ENCODE data around the gene JMJD1C.

JMJD1C gene

DNA sequence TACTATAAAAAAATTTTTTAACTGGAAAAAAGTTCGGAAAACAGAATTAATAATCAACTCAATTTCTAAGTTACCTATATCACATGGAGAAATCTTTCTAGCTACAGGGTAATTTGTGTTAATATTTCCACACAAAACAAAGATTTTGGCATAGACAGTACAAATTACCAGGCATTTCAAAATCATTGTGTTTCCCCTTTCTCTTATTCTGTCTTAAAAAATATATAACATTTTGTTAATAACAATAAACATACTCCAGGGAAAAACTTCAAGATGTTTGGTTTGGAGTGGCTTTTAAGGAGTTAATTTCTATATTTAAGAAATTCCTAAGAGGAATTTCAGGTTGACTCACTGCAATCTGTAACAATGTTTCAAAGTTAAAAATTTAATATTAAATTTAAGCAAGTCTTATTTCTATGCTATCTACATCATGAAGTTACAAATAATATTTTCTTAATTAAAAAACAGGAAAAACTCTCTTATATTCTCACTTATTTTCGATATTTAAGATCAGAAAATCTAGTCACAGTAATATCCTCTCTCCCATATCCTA lies 200.0 kb downstream of the JMJD1C start:
- in situ Hi-C loops (cut with MboI; ENCODE audit: low sequenced_read_pairs): no loop called here

DNA sequence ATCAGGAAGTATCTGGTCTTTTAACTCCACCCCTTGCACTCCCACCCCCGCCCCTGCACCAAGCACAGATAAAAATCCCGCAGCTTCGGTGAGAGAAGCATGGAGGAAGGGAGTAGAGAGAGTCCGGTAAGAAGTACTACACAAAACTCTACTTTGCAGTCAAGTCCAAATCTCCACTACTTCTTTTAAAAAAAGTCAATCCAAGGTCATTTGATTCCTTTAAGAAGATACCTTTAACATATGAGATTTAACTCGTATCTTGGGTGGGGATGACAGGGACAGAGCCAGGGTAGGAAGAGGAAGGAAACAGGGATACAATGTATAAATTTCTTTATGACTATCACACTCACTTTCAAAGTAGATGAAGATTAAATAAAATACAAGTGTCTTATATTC lies 200.6 kb downstream of the JMJD1C start:
- in situ Hi-C loops (cut with MboI; ENCODE audit: low sequenced_read_pairs): no loop called here

DNA sequence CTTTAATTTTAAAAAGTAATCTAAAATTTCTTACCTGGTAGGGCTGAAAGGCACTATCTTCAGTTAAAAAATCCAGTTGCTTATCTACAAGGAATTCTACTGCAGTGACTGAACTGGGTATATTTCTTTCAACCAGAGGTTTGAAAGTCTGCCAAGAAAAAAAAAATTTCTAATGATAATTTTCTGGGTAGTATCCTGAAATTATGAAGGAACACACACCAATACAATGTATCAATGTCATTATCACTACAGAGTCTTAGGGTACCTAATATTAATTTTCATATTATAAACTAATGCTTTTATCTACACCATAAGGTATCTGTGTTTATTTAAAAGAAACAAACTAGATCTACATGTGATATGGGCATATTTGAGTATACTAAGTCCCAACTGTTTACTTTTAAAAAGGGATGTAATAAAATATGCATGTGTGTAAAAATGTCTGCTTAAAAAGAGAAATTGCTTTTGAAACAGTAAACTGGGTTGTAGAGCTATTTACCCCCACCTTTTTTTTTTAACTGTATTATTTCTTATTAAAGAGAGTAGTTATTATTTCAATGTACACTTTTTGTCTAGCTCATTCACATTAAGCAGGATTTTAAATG lies 201.1 kb downstream of the JMJD1C start:
- in situ Hi-C loops (cut with MboI; ENCODE audit: low sequenced_read_pairs): no loop called here

- in situ Hi-C loops (cut with MboI; ENCODE audit: low sequenced_read_pairs): no loop called here
These were observed 203.2 kb downstream of the JMJD1C start for GRCh38 chr10:63262430-63263073.

GRCh38 chr10:63261496-63261895 lies 204.3 kb downstream of the JMJD1C start:
- in situ Hi-C loops (cut with MboI; ENCODE audit: low sequenced_read_pairs): no loop called here

DNA sequence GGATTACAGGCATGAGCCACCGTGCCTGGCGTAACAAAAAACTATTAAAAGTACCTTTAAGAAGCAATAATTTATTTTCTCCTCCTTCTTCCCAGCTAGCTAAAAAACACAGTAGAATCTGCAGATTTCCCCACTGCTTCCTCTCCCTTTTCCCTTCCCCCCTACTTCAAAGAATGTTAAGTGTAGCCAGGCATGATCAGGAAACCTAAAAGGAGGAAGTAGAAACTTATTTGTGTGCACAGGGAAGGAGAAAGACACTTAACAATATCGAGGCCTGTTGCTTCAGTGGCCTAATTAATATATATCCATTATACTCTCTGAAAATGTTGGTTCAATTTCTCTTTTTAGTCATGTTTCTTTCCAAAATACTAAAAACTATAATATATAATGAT lies 204.9 kb downstream of the JMJD1C start:
- in situ Hi-C loops (cut with MboI; ENCODE audit: low sequenced_read_pairs): no loop called here

GRCh38 chr10:63260103-63260859 lies 205.5 kb downstream of the JMJD1C start:
- in situ Hi-C loops (cut with MboI; ENCODE audit: low sequenced_read_pairs): no loop called here

DNA sequence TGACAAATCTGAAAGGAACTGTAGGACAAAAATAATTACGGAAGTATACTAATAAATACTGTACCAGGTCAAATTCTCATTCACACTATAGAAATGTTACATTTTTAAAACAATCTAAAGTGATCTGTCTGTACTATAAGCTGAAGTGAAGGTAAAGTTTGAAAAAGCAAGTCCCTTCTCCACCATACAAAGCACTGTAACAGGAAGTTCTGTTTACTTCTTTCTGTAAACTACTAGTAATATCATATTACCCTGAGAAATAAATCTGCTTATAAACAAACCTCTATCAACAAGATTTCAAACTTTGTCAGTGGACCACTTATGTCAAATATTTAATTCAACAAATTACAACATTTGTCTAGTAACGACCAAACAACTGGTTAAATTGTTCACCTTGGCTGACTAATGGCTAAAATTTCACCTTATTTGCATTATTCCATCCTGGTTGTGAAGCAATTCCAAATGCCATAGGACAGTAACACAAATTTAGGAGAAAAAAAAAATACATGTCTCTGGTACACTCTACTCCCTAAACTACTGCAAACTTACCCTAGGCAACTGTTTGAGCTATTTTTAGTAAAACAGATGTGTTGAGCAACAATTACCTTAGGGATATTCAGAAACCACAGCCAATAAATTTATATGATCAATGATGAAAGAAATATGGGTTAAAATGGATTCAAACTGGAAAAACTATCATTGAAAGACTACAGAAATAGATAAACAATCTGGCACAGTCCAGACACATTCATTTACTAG lies 206.7 kb downstream of the JMJD1C start:
- in situ Hi-C loops (cut with MboI; ENCODE audit: low sequenced_read_pairs): no loop called here

GRCh38 chr10:63257778-63258177 lies 208.0 kb downstream of the JMJD1C start:
- in situ Hi-C loops (cut with MboI; ENCODE audit: low sequenced_read_pairs): no loop called here

DNA sequence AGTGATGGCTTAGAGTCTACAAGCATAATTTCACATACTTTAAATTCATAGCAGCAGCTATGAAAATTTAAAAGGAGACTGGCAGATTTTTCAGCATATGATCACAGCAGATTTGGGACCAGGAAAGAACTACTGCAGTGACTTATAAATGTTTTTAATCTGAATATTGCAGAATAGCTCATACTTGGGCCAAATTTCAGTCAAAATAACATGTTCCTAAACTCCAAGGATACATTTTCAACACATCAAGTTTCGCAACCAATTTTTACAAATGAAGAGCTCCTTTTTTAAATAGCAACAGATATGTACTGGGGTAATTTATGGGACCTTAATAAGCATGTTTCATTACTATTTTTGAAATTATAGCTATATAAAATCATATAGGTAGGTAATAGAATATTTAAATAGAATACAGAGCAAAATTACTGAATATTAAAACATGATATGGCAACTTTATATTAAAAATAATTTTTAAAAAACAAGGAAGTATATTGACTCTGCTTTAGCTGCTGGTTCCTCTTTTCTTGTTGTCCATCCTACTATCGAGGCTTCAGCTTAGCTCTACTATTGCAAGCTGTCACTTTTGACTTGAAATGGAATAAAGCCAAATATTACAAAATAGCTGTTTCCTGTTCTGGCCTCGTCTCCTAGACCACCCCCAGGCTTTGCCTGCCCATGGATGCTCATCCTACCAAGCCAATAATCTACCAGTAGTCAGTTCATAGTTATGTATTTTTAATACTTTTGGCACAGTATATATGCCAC lies 209.6 kb downstream of the JMJD1C start:
- in situ Hi-C loops (cut with MboI; ENCODE audit: low sequenced_read_pairs): no loop called here

DNA sequence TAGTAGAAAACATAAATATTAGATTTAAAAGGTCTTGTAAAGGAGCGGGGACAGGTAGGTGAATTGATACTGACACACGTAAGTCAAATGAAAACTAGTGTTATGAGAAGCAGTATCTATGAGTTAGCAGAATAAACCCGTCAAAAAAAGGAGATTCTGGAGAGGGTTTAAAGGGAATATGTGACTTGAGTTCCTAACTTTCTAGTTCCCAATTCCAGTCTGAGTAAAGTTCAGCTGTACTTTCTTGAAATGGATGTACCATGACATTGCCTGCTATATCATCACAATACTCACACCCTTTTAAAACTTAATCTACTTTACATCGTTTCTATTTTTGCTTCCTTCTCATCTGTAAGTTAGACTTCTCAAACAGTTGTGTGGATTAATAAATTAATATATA lies 210.5 kb downstream of the JMJD1C start:
- in situ Hi-C loops (cut with MboI; ENCODE audit: low sequenced_read_pairs): no loop called here

GRCh38 chr10:63253040-63253439 lies 212.7 kb downstream of the JMJD1C start:
- in situ Hi-C loops (cut with MboI; ENCODE audit: low sequenced_read_pairs): no loop called here

DNA sequence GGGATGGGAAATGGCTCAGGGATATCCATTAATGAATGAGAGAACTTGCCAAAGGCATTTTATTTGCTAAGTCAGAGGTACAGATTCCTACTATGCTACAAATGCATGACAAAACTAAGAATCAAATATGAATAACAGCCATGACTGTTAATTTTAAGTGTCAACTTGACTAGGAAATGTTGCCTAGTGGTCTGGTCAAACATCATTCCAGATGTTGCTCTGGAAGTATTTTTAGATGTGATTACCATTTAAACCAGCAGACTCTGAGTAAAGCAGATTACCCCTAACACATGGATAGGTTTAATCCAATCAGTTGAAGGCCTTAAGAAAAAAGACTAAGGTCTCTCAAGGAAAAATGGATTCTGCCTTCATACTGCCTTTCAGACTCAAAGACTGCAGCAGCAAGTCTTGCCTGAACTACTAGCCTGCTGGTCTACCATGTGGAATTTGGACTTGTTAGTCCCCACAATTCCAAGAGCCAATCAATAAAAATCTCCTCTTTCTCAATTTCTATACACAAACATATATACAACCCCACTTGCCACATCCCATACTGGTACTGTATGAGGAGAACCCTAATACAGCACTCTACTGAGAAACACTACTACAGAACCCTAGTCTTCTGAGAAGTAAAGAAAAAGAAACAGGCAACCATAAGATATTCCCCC lies 213.5 kb downstream of the JMJD1C start:
- in situ Hi-C loops (cut with MboI; ENCODE audit: low sequenced_read_pairs): no loop called here

- in situ Hi-C loops (cut with MboI; ENCODE audit: low sequenced_read_pairs): no loop called here
These were observed 215.7 kb downstream of the JMJD1C start for GRCh38 chr10:63250032-63250431.

- in situ Hi-C loops (cut with MboI; ENCODE audit: low sequenced_read_pairs): no loop called here
These were observed 218.0 kb downstream of the JMJD1C start for GRCh38 chr10:63247771-63248170.

DNA sequence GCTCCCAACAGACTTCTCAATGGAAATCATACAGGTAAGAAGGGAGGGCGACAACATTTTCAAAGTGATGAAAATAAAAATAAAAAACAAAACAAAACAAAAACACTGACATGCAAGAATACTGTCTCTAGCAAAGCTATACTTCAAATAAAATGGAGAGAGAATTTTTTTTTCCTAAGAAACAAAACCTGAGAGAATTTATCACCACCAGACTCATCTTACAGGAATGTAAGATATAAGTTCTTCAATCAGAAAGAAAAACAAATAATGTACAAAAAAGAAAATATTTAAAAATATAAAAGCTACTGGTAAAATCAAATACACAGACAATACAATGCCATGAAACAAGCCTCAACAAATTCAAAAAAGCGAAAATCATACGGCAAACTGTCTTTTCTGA lies 219.4 kb downstream of the JMJD1C start:
- in situ Hi-C loops (cut with MboI; ENCODE audit: low sequenced_read_pairs): no loop called here

DNA sequence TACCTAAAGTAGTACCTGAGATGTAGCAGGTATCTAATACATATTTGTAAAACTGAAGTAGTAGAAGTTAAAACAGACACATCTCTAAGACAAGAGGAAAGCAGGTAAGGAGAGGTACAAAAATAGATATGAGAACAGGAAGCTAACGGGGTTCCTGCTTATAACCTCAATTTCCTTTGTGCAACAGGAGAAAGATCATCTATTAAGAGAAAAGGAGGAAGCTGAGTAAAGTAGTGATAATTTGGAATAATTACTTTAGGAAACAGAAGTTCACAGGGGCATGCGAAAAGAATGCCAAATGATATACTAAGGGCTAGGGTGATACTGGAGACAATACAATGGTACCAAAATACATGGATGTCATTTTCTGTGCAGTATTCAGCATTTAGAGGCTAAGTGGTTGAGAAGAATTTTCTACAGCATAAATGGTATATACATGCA lies 223.9 kb downstream of the JMJD1C start:
- in situ Hi-C loops (cut with MboI; ENCODE audit: low sequenced_read_pairs): no loop called here

- in situ Hi-C loops (cut with MboI; ENCODE audit: low sequenced_read_pairs): no loop called here
These were observed 225.0 kb downstream of the JMJD1C start for GRCh38 chr10:63240807-63241206.

GRCh38 chr10:63238501-63238900 lies 227.3 kb downstream of the JMJD1C start:
- in situ Hi-C loops (cut with MboI; ENCODE audit: low sequenced_read_pairs): no loop called here

DNA sequence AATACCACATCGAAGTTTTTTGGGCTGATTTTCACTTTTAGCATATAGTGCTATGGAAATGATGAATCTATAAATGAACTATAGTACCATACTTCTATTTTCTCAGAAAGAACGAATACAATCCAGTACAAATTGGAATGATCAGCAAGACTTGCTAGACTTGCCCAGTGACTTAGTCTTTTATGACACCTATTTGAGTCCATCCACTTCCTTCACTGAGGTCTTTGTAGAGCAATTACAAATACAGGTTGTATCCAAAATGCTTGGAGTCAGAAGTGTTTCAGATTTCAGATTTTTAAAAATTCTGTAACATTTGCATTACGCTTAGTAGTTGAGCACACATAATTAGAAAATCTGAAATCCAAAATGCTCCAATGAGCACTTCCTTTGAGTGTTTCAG lies 228.4 kb downstream of the JMJD1C start:
- in situ Hi-C loops (cut with MboI; ENCODE audit: low sequenced_read_pairs): no loop called here

Data from HL-60/S4 treated with phorbol 12-myristate 13-acetate at 8.2 ng/mL for 4 days and 3 days (cell line).